HepG2 (cell line): ENCODE results near the gene ARHGAP22.

Experiments used
- PCBP2 ChIP-seq: fragments of 200-400 bp; formaldehyde crosslinking; optimal IDR thresholded peaks from 2 replicates; pipeline ENCODE3; 2018; ENCODE audit warnings: low read length, low read depth; ENCODE audit not compliant: poor library complexity, severe bottlenecking
- SP1 ChIP-seq, 2 experiments: fragments of 450-650 bp in 1 of 2; sonication (generic) in 1 of 2; formaldehyde crosslinking in 1 of 2; IDR thresholded peaks; 2 replicates each; pipeline versions ENCODE4 v1.4.0 to v1.6.1; 2016 to 2020; ENCODE audit warnings: missing genetic modification reagents in 1 of 2
- TRIM24 ChIP-seq: sonication (generic); formaldehyde crosslinking; IDR thresholded peaks from 2 replicates; pipeline ENCODE4 v1.8.0; 2022; ENCODE audit warnings: mild to moderate bottlenecking, missing genetic modification reagents

- no peak for TF ChIP-seq SP1 (IDR thresholded peaks at IDR 0.05)
- no peak for TF ChIP-seq SP1 (CRISPR knock-in tag; IDR thresholded peaks at IDR 0.05)
- TF ChIP-seq PCBP2, result no peak
- TF ChIP-seq TRIM24 (CRISPR knock-in tag), result no peak
These were observed 84.3 kb downstream of the ARHGAP22 start for GRCh38 chr10:48520594-48520993.
